K562 (cell line): ENCODE measurements around the gene GLIS1. TPM values are rescaled to one million over a fixed set of nuclear protein-coding genes. Genes with fewer than 3 reads are reported as not detected.

Experiments used
- CBX5 ChIP-seq: IDR thresholded peaks from 2 replicates; pipeline ENCODE4 v1.6.1; 2014; ENCODE audit warnings: low read depth, borderline replicate concordance
- CHD7 ChIP-seq: fragments of 200-600 bp; sonication (generic); IDR thresholded peaks from one replicate; pipeline ENCODE4 v1.6.1; 2012; ENCODE audit warnings: mild to moderate bottlenecking, low read depth, low read length, inconsistent platforms
- GATA2 ChIP-seq: sonication (generic); formaldehyde crosslinking; IDR thresholded peaks from 2 replicates; pipeline ENCODE4 v1.4.0; 2020; ENCODE audit warnings: mild to moderate bottlenecking, missing genetic modification reagents
- KDM1A ChIP-seq, 2 experiments: fragments of 450-650 bp; IDR thresholded peaks; 2 replicates each; pipeline ENCODE4 v1.6.1; 2016; ENCODE audit warnings: mild to moderate bottlenecking in 2 of 2
- SMAD2 ChIP-seq: fragments of 150-350 bp; IDR thresholded peaks from 2 replicates; pipeline ENCODE4 v1.6.1; 2014; ENCODE audit warnings: low read depth, mild to moderate bottlenecking, low read length
- ZNF3 ChIP-seq: fragments of 250-450 bp; sonication (Bioruptor Pico); IDR thresholded peaks from 2 replicates; pipeline ENCODE4 v1.5.0; 2021; ENCODE audit warnings: mild to moderate bottlenecking, moderate library complexity
- ZNF318 ChIP-seq, 2 experiments: fragments of 450-650 bp; IDR thresholded peaks; 2 replicates each; pipeline ENCODE4 v1.6.1; 2016; ENCODE audit warnings: mild to moderate bottlenecking in 2 of 2, borderline replicate concordance in 1 of 2, low read depth in 1 of 2, moderate library complexity in 1 of 2
- ZNF717 ChIP-seq: fragments of 250-450 bp; sonication (Bioruptor Pico); IDR thresholded peaks from 2 replicates; pipeline ENCODE4 v1.5.0; 2021
- ZNF764 ChIP-seq: fragments of 250-450 bp; sonication (Bioruptor Pico); IDR thresholded peaks from 2 replicates; pipeline ENCODE4 v1.4.0; 2020; ENCODE audit warnings: low read depth, mild to moderate bottlenecking, moderate library complexity
- polyA plus RNA-seq, 8 experiments: library from polyadenylated mRNA; depleted of rRNA in 4 of 8; stranded (reverse) in 5 of 8; unstranded in 3 of 8; fragments of >200 nt; fragmentation: Nextera tagmentation in 2 of 8; fragmentation: Illumina TruSeq in 1 of 8; extraction: Ambion mirVana in 2 of 8; extraction: Trizol in 1 of 8; gene quantifications; 2 replicates each; pipeline versions ENCODE4 v1.2.1 to v1.2.3, GENCODE V29; 2011 to 2014; ENCODE audit warnings: inconsistent platforms in 1 of 8, missing spikeins in 1 of 8
- total RNA-seq, 7 experiments: library from RNA; depleted of rRNA in 6 of 7; stranded (reverse); fragments of >200 nt in 6 of 7; fragmentation: Illumina TruSeq in 2 of 7; extraction: Trizol in 2 of 7; gene quantifications; 2 replicates each; pipeline versions ENCODE4 v1.2.1 to v1.2.3, GENCODE V29; 2011 to 2021; ENCODE audit warnings: low replicate concordance in 1 of 7

GLIS1 gene
- total and polyA plus RNA-seq, 9 of the 15 experiments (the other 6 are each of a cell fraction or from before 2014, with no cell fraction given) = not detected

- TF ChIP-seq CHD7 = no peak
- no peak for TF ChIP-seq SMAD2
- TF ChIP-seq ZNF3 (CRISPR knock-in tag) = no peak
- TF ChIP-seq ZNF318 (IDR thresholded peaks at IDR 0.05; ENCODE audit: borderline replicate concordance in 1 of 2, low read depth in 1 of 2) = no peak
- no peak for TF ChIP-seq CBX5
- TF ChIP-seq ZNF717 (CRISPR knock-in tag) = no peak
- no peak for TF ChIP-seq ZNF764 (CRISPR knock-in tag)
- TF ChIP-seq KDM1A (IDR thresholded peaks at IDR 0.05) = no peak
- no peak for TF ChIP-seq GATA2 (CRISPR knock-in tag)
These were observed 224.5 kb downstream of the GLIS1 start (continued) for GRCh38 chr1:53514436-53514835.
